ENCODE measurements around the gene KHNYN. TPM values are rescaled to one million over a fixed set of nuclear protein-coding genes. Genes with fewer than 3 reads are reported as not detected.

KHNYN gene
- total RNA-seq, 4 donors from 2014 or later = 80.9 to 129 (median 113) TPM

- Histone ChIP-seq H3K27ac (peak overlapping the region in 3 of 4 donors; percentile 52 to 99 (median 77)), H3K4me1 (peaks cover 8 to 61% (median 12%) of the 10 kb centered on the region in 4 donors), H3K9me3 (no peaks in the 10 kb centered on the region), H3K36me3 (peaks cover 0 to 9% (median 0%) of the 10 kb centered on the region in 3 donors), H3K27me3 (no peaks in the 10 kb centered on the region), H3K4me3 (peak overlapping the region in 2 of 4 donors; percentile 33 to 35)
- no peak for TF ChIP-seq CTCF (IDR thresholded peaks at IDR 0.05)
- TF ChIP-seq POLR2A (IDR thresholded peaks at IDR 0.05) = no peak
- DNase-seq = peak in 1 of 3 donors; percentile 51
Measured at GRCh38 chr14:24427537-24428508, 1.9 kb upstream of the KHNYN start.

GRCh38 chr14:24428628-24429394, 943 bp upstream of the KHNYN start:
- Histone ChIP-seq H3K4me3 (peak overlapping the region in 2 of 4 donors; percentile 88 to 96), H3K27me3 (no peaks in the 10 kb centered on the region), H3K36me3 (peaks cover 0 to 19% (median 0%) of the 10 kb centered on the region in 3 donors), H3K9me3 (no peaks in the 10 kb centered on the region), H3K4me1 (peaks cover 8 to 59% (median 12%) of the 10 kb centered on the region in 4 donors), H3K27ac (peak overlapping the region; percentile 96 to 99 (median 98))
- no peak for TF ChIP-seq CTCF (IDR thresholded peaks at IDR 0.05)
- TF ChIP-seq POLR2A (IDR thresholded peaks at IDR 0.05) = no peak
- DNase-seq = peak in 1 of 3 donors; percentile 46

- DNase-seq = peak in 2 of 3 donors; percentile 48 to 83
- Histone ChIP-seq H3K27me3 (no peaks in the 10 kb centered on the region), H3K36me3 (peaks cover 0 to 30% (median 0%) of the 10 kb centered on the region in 3 donors), H3K4me1 (peaks cover 8 to 55% (median 12%) of the 10 kb centered on the region in 4 donors), H3K27ac (peak overlapping the region; percentile 96 to 99 (median 98)), H3K4me3 (peak overlapping the region; percentile 81 to 96 (median 87)), H3K9me3 (no peaks in the 10 kb centered on the region)
- no peak for TF ChIP-seq CTCF (IDR thresholded peaks at IDR 0.05)
- no peak for TF ChIP-seq POLR2A (IDR thresholded peaks at IDR 0.05)
Measured at GRCh38 chr14:24430143-24430681, 458 bp downstream of the KHNYN start.

GRCh38 chr14:24430682-24431568, 1.2 kb downstream of the KHNYN start:
- TF ChIP-seq CTCF (IDR thresholded peaks at IDR 0.05) (no peak), POLR2A (IDR thresholded peaks at IDR 0.05) (no peak)
- H3K27ac ChIP-seq = peak overlapping the region; percentile 96 to 99 (median 98)
- H3K9me3 ChIP-seq = no peaks in the 10 kb centered on the region
- peak in 2 of 3 donors; percentile 36 to 47 for DNase-seq
- H3K27me3 ChIP-seq = no peaks in the 10 kb centered on the region
- peaks cover 0 to 35% (median 0%) of the 10 kb centered on the region in 3 donors for H3K36me3 ChIP-seq
- peaks cover 8 to 50% (median 12%) of the 10 kb centered on the region in 4 donors for H3K4me1 ChIP-seq
- peak overlapping the region; percentile 81 to 96 (median 87) for H3K4me3 ChIP-seq
